H9 (cell line): Measurements from ENCODE around the gene TNKS1BP1. TPM values are rescaled to one million over a fixed set of nuclear protein-coding genes. Genes with fewer than 3 reads are reported as not detected.

ENCODE experiments used
- DNase-seq: peaks from one replicate; pipeline ENCODE4 v3.0.0-alpha.2; 2017
- H2AFZ ChIP-seq: one replicate; pipeline ENCODE4 v1.6.1; 2013; ENCODE audit warnings: mild to moderate bottlenecking, low read length, control low read depth, moderate library complexity
- H2AK5ac ChIP-seq: 2 replicates; pipeline ENCODE4 v1.6.1; 2013; ENCODE audit warnings: low read length, control low read depth, mixed read lengths; ENCODE audit not compliant: insufficient read length
- H2BK120ac ChIP-seq: one replicate; pipeline ENCODE4 v1.6.1; 2013; ENCODE audit warnings: low read depth, mild to moderate bottlenecking, low read length, control low read depth, inconsistent platforms; ENCODE audit not compliant: poor library complexity, severe bottlenecking
- H2BK12ac ChIP-seq: 2 replicates; pipeline ENCODE4 v1.6.1; 2013; ENCODE audit warnings: low read length, control low read depth, mixed read lengths, low read depth; ENCODE audit not compliant: insufficient read length
- H2BK15ac ChIP-seq: 2 replicates; pipeline ENCODE4 v1.6.1; 2013; ENCODE audit warnings: low read depth, low read length, control low read depth
- H2BK20ac ChIP-seq: one replicate; pipeline ENCODE4 v1.6.1; 2013; ENCODE audit warnings: low read depth, mild to moderate bottlenecking, low read length, control low read depth, inconsistent platforms; ENCODE audit not compliant: poor library complexity, severe bottlenecking
- H2BK5ac ChIP-seq: 2 replicates; pipeline ENCODE4 v1.6.1; 2013; ENCODE audit warnings: low read length, control low read depth, mixed read lengths; ENCODE audit not compliant: insufficient read length
- H3K14ac ChIP-seq: 2 replicates; pipeline ENCODE4 v1.6.1; 2013; ENCODE audit warnings: low read length, control low read depth; ENCODE audit not compliant: insufficient read depth
- H3K18ac ChIP-seq: 2 replicates; pipeline ENCODE4 v1.6.1; 2013; ENCODE audit warnings: low read depth, mild to moderate bottlenecking, mixed read lengths, low read length, control low read depth; ENCODE audit not compliant: insufficient read length
- H3K23ac ChIP-seq: 2 replicates; pipeline ENCODE4 v1.6.1; 2013; ENCODE audit warnings: low read length, control low read depth, mixed read lengths, low read depth; ENCODE audit not compliant: insufficient read length
- H3K23me2 ChIP-seq: 2 replicates; pipeline ENCODE4 v1.6.1; 2013; ENCODE audit warnings: low read depth, mild to moderate bottlenecking, mixed read lengths, low read length, control low read depth; ENCODE audit not compliant: insufficient read length, poor library complexity, severe bottlenecking
- H3K27ac ChIP-seq: 2 replicates; pipeline ENCODE4 v1.5.1; 2013; ENCODE audit warnings: low read length, control low read depth, mixed read lengths, low read depth; ENCODE audit not compliant: insufficient read length
- H3K27me3 ChIP-seq: 2 replicates; pipeline ENCODE4 v1.6.1; 2013; ENCODE audit warnings: low read length, control low read depth, inconsistent platforms; ENCODE audit not compliant: insufficient read depth
- H3K4ac ChIP-seq: 2 replicates; pipeline ENCODE4 v1.6.1; 2013; ENCODE audit warnings: low read depth, mild to moderate bottlenecking, control low read depth, inconsistent platforms, low read length, moderate library complexity
- H3K4me1 ChIP-seq: 2 replicates; pipeline ENCODE4 v1.6.1; 2013; ENCODE audit warnings: low read length, control low read depth, inconsistent platforms; ENCODE audit not compliant: insufficient read depth
- H3K4me2 ChIP-seq: 2 replicates; pipeline ENCODE4 v1.6.1; 2013; ENCODE audit warnings: low read length, control low read depth, mixed read lengths; ENCODE audit not compliant: insufficient read length, insufficient read depth
- H3K56ac ChIP-seq: 2 replicates; pipeline ENCODE4 v1.6.1; 2013; ENCODE audit warnings: low read depth, mild to moderate bottlenecking, mixed read lengths, low read length, control low read depth; ENCODE audit not compliant: insufficient read length
- H3K79me1 ChIP-seq: 2 replicates; pipeline ENCODE4 v1.6.1; 2013; ENCODE audit warnings: low read depth, mild to moderate bottlenecking, moderate library complexity, low read length, control low read depth, inconsistent platforms; ENCODE audit not compliant: insufficient read depth, poor library complexity, severe bottlenecking
- H3K79me2 ChIP-seq: 2 replicates; pipeline ENCODE4 v1.6.1; 2013; ENCODE audit warnings: low read length, control low read depth, inconsistent platforms; ENCODE audit not compliant: insufficient read depth
- H3K9ac ChIP-seq: 2 replicates; pipeline ENCODE4 v1.6.1; 2013; ENCODE audit warnings: low read length, control low read depth, mixed read lengths; ENCODE audit not compliant: insufficient read length; ENCODE audit errors: extremely low read depth
- H3K9me3 ChIP-seq: one replicate; pipeline ENCODE4 v1.6.1; 2013; ENCODE audit warnings: low read depth, low read length, inconsistent platforms; ENCODE audit not compliant: control insufficient read depth
- H3T11ph ChIP-seq: one replicate; pipeline ENCODE4 v1.6.1; 2013; ENCODE audit warnings: mild to moderate bottlenecking, low read length, control low read depth, inconsistent platforms
- H4K20me1 ChIP-seq: one replicate; pipeline ENCODE4 v1.6.1; 2013; ENCODE audit not compliant: control insufficient read depth, insufficient read length, insufficient read depth
- H4K5ac ChIP-seq: 2 replicates; pipeline ENCODE4 v1.6.1; 2013; ENCODE audit warnings: low read depth, mild to moderate bottlenecking, mixed read lengths, low read length, control low read depth; ENCODE audit not compliant: insufficient read length
- H4K8ac ChIP-seq: replicated peaks from 2 replicates; pipeline ENCODE4 v1.6.1; 2013; ENCODE audit warnings: low read length, control low read depth, mixed read lengths, low read depth; ENCODE audit not compliant: insufficient read length
- H4K91ac ChIP-seq: 2 replicates; pipeline ENCODE4 v1.6.1; 2013; ENCODE audit warnings: low read depth, mild to moderate bottlenecking, moderate library complexity, mixed read lengths, low read length, control low read depth; ENCODE audit not compliant: insufficient read length
- H3K27ac Mint-ChIP-seq, 3 experiments: 2 replicates in 2 of 3; 3 replicates in 1 of 3; pipeline ENCODE4 v1.8.0; 2020 to 2021; ENCODE audit warnings: mixed read lengths in 3 of 3, mild to moderate bottlenecking in 1 of 3, moderate library complexity in 1 of 3
- H3K27me3 Mint-ChIP-seq: 2 replicates; pipeline ENCODE4 v1.8.0; 2021; ENCODE audit warnings: low read depth, mild to moderate bottlenecking, moderate library complexity, mixed read lengths
- H3K36me3 Mint-ChIP-seq, 3 experiments: 2 replicates in 2 of 3; 3 replicates in 1 of 3; pipeline ENCODE4 v1.8.0; 2020 to 2021; ENCODE audit warnings: low read depth in 3 of 3, mixed read lengths in 3 of 3; ENCODE audit not compliant: insufficient read depth in 1 of 3
- H3K4me1 Mint-ChIP-seq, 2 experiments: 2 replicates each; pipeline ENCODE4 v1.8.0; 2020; ENCODE audit warnings: mixed read lengths in 2 of 2
- H3K4me3 Mint-ChIP-seq, 2 experiments: 2 replicates in 1 of 2; 3 replicates in 1 of 2; pipeline ENCODE4 v1.8.0; 2020 to 2021; ENCODE audit warnings: mild to moderate bottlenecking in 2 of 2, mixed read lengths in 2 of 2, moderate library complexity in 1 of 2
- H3K9me3 Mint-ChIP-seq, 2 experiments: 2 replicates in 1 of 2; 3 replicates in 1 of 2; pipeline ENCODE4 v1.8.0; 2020; ENCODE audit warnings: mild to moderate bottlenecking in 2 of 2, mixed read lengths in 2 of 2, moderate library complexity in 1 of 2
- CTCF ChIP-seq: fragments of 200-600 bp; sonication (generic); conservative IDR thresholded peaks from 3 replicates; pipeline ENCODE4 v1.8.0; 2021; ENCODE audit warnings: antibody characterized with exemption, mild to moderate bottlenecking
- WGBS: extraction: QIAGEN DNeasy Blood & Tissue Kit; methylation state at CpG from one replicate; pipeline ENCODE4 v1.1.7; 2013; ENCODE audit warnings: missing lambda C conversion rate, low lambda C conversion rate, mixed read lengths; ENCODE audit not compliant: insufficient read length; ENCODE audit errors: extremely low coverage; 5-methylcytosine and 5-hydroxymethylcytosine counted together
- total RNA-seq: library from RNA; stranded (reverse); gene quantifications from 2 replicates; pipeline ENCODE4 v1.2.1, GENCODE V29; 2021

The TNKS1BP1 gene
- total RNA-seq, 1 experiment from 2014 or later, result 130 TPM

GRCh38 chr11:57308426-57309060, 16.2 kb downstream of the TNKS1BP1 start:
- Histone ChIP-seq H4K20me1 (no peaks in the 10 kb centered on the region), H3K14ac (no peak overlapping the region; the same call in 1 of the 2 replicates), H3K56ac (no peak overlapping the region), H3K18ac (no peak overlapping the region), H3K27ac (no peak overlapping the region), H3K79me2 (peaks cover 9% of the 10 kb centered on the region; the same call in 1 of the 2 replicates), H3K4me2 (no peak overlapping the region), H2BK12ac (no peak overlapping the region), H2BK15ac (no peak overlapping the region), H2BK20ac (no peak overlapping the region), H2BK5ac (no peak overlapping the region), H3K9me3 (no peaks in the 10 kb centered on the region), H3K23me2 (peaks cover 6% of the 10 kb centered on the region), H2BK120ac (no peak overlapping the region), H3K79me1 (no peaks in the 10 kb centered on the region), H3T11ph (no peak overlapping the region), H3K4me1 (peaks cover 6% of the 10 kb centered on the region), H3K27me3 (no peaks in the 10 kb centered on the region), H3K9ac (no peak overlapping the region), H3K23ac (no peak overlapping the region), H4K8ac (no peak overlapping the region), H3K4ac (no peak overlapping the region), H4K91ac (no peak overlapping the region), H4K5ac (no peak overlapping the region), H2AFZ (no peak overlapping the region), H2AK5ac (no peak overlapping the region)
- peaks cover 24 to 37% of the 10 kb centered on the region in 2 experiments for H3K4me1 Mint-ChIP-seq
- no peaks in the 10 kb centered on the region for H3K9me3 Mint-ChIP-seq
- no CpG with 5 or more reads among the region's 10 CpGs for WGBS
- peak overlapping the region in 1 of 2 experiments; percentile 17; a peak in 1 of 5 replicates for H3K4me3 Mint-ChIP-seq
- DNase-seq, result no peak
- H3K27me3 Mint-ChIP-seq, result no peaks in the 10 kb centered on the region
- H3K36me3 Mint-ChIP-seq, result peaks cover 41 to 64% (median 45%) of the 10 kb centered on the region in 3 experiments
- TF ChIP-seq CTCF, result no peak
- peak overlapping the region; percentile 60 to 87 (median 72); a peak in 6 of 7 replicates for H3K27ac Mint-ChIP-seq
